T-cell (primary cell): Measurements from ENCODE around the gene C15orf39. TPM values are rescaled to one million over a fixed set of nuclear protein-coding genes. Genes with fewer than 3 reads are reported as not detected.

Experiments
- ATAC-seq, 4 experiments: fragments of 200-7000 bp in 3 of 4; fragments of 150-1000 bp in 1 of 4; cut with Tn5 transposase; replicated peaks in 1 of 4; 1 replicate in 3 of 4; 2 replicates in 1 of 4; pipeline ENCODE4 v1.10.0; 2021; ENCODE audit warnings: moderate library complexity in 3 of 4, mild to moderate bottlenecking in 2 of 4, moderate number of reproducible peaks in 1 of 4
- CTCF ChIA-PET, 2 donors: fragments of 300-600 bp; sonication (Branson Sonifier 250); formaldehyde crosslinking; loops; one replicate each; lab custom pipeline; 2022; ENCODE audit warnings: antibody characterized with exemption in 2 of 2; lab: Charles Lee
- POLR2A ChIA-PET, 2 donors: fragments of 300-600 bp; sonication (Branson Sonifier 250); formaldehyde crosslinking; loops; one replicate each; lab custom pipeline; 2022; ENCODE audit warnings: antibody characterized with exemption in 2 of 2; lab: Charles Lee
- DNase-seq, 35 experiments: peaks; one replicate each; pipeline versions ENCODE4 v3.0.0 to v3.0.0-alpha.2; 2013 to 2023
- H3K27ac ChIP-seq: one replicate; pipeline ENCODE4 v1.5.1; 2013; ENCODE audit warnings: low read length
- H3K27me3 ChIP-seq, 2 experiments: replicated peaks in 1 of 2; 1 replicate in 1 of 2; 2 replicates in 1 of 2; pipeline versions ENCODE4 v1.6.1 to v1.7.0; 2013; ENCODE audit warnings: low read length in 1 of 2, mixed read lengths in 1 of 2; ENCODE audit not compliant: control insufficient read depth in 2 of 2, insufficient read depth in 2 of 2; ENCODE audit errors: extremely low read depth in 1 of 2
- H3K36me3 ChIP-seq, 2 donors: 1 replicate in 1 of 2; 2 replicates in 1 of 2; pipeline versions ENCODE4 v1.6.1 to v1.7.0; 2013; ENCODE audit warnings: low read length in 1 of 2; ENCODE audit not compliant: control insufficient read depth in 2 of 2, insufficient read depth in 1 of 2; ENCODE audit errors: extremely low read depth in 1 of 2
- H3K4me1 ChIP-seq, 2 experiments: 1 replicate in 1 of 2; 2 replicates in 1 of 2; pipeline versions ENCODE4 v1.6.1 to v1.7.0; 2013; ENCODE audit warnings: low read length in 2 of 2, mixed read lengths in 1 of 2; ENCODE audit not compliant: insufficient read depth in 2 of 2, control insufficient read depth in 1 of 2; ENCODE audit errors: extremely low read depth in 1 of 2
- H3K4me3 ChIP-seq, 2 donors: 1 replicate in 1 of 2; 2 replicates in 1 of 2; pipeline versions ENCODE4 v1.5.1 to v1.7.0; 2013; ENCODE audit warnings: mild to moderate bottlenecking in 2 of 2, low read length in 1 of 2, moderate library complexity in 1 of 2; ENCODE audit not compliant: control insufficient read depth in 1 of 2; ENCODE audit errors: extremely low read depth in 1 of 2
- H3K9me3 ChIP-seq: 2 replicates; pipeline ENCODE4 v1.7.0; 2013
- H3K27ac Mint-ChIP-seq, 2 donors: one replicate each; pipeline ENCODE4 v1.8.0; 2020 to 2021; ENCODE audit warnings: mild to moderate bottlenecking in 2 of 2, mixed read lengths in 2 of 2
- H3K27me3 Mint-ChIP-seq, 2 donors: one replicate each; pipeline ENCODE4 v1.8.0; 2021 to 2022; ENCODE audit warnings: mixed read lengths in 2 of 2
- H3K36me3 Mint-ChIP-seq: one replicate; pipeline ENCODE4 v1.8.0; 2021; ENCODE audit warnings: mixed read lengths
- H3K4me1 Mint-ChIP-seq, 3 donors: one replicate each; pipeline ENCODE4 v1.8.0; 2020 to 2022; ENCODE audit warnings: mixed read lengths in 3 of 3, mild to moderate bottlenecking in 1 of 3
- H3K4me3 Mint-ChIP-seq, 3 donors: one replicate each; pipeline ENCODE4 v1.8.0; 2020 to 2022; ENCODE audit warnings: mild to moderate bottlenecking in 3 of 3, mixed read lengths in 3 of 3, moderate library complexity in 3 of 3
- H3K9me3 Mint-ChIP-seq, 3 donors: one replicate each; pipeline ENCODE4 v1.8.0; 2020 to 2022; ENCODE audit warnings: mixed read lengths in 3 of 3
- WGBS: methylation state at CpG from one replicate; pipeline ENCODE4 v1.1.5; 2013; ENCODE audit warnings: missing lambda C conversion rate; ENCODE audit not compliant: insufficient coverage; 5-methylcytosine and 5-hydroxymethylcytosine counted together
- total RNA-seq, 35 experiments: library from RNA in 6 of 35; stranded (reverse) in 6 of 35; fragments of 120-200 nt in 1 of 35; gene quantifications; one replicate each; pipeline versions ENCODE4 v1.2.1 to v1.2.4 and lab custom pipeline; 2013 to 2026

Gene C15orf39
- total RNA-seq, 5 donors from 2014 or later (not counting 1 experiment from before 2014, with no cell fraction given), result 25.2 to 40.3 (median 37.8) TPM

DNA sequence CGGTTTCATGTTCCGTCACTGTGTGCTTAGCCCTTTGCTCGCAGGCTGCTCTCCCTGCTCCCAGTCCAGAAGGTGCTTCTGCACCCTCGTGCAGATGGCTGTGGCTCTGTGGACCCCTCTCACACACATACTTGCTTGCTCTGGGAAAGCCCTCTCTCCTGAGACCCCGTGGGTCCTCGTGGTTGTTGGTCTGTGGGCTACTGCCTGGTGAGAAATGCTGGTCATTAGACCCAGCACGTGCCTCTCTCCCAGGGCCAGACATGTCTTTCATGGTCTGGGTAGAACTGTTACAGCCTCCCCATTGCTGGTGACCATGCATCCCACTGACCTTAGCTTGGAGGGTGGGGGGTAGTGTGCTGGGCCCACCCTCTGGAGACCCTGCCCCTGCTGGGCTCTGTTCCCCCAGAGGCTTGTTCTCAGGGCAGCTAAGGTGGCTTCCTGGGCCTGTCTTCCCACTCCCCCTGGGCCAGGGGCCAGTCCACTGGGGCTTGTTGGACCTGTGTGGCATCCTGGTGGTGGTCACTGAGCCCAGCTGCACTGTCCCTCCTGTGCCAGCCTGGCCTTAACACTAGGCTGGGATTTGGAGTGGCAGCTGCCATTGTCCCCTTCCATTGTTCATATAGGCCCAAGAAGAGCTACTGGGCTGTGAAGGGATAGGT lies 10.6 kb downstream of the C15orf39 start:
- H3K36me3 Mint-ChIP-seq, result peaks cover 21% of the 10 kb centered on the region
- no peaks in the 10 kb centered on the region for H3K9me3 Mint-ChIP-seq
- 100% methylated on average over 3 of the region's 7 CpGs for WGBS
- H3K4me3 Mint-ChIP-seq, result no peak overlapping the region
- H3K4me1 Mint-ChIP-seq, result peaks cover 18 to 26% (median 22%) of the 10 kb centered on the region in 3 donors
- Histone ChIP-seq H3K4me3 (no peak overlapping the region), H3K36me3 (peaks cover 41 to 55% of the 10 kb centered on the region in 2 donors), H3K27me3 (peaks cover 0 to 2% of the 10 kb centered on the region in 2 experiments), H3K27ac (no peak overlapping the region), H3K4me1 (peaks cover 0 to 20% of the 10 kb centered on the region in 2 experiments), H3K9me3 (no peaks in the 10 kb centered on the region)
- no peak for DNase-seq
- no peak overlapping the region for H3K27ac Mint-ChIP-seq
- ChIA-PET POLR2A (interaction anchor here in 1 of 2 donors (0.5 kb wide), 1 partner anchor 392 kb away, joined by 5 read pairs; no protein-coding TSS in a partner anchor), CTCF (no interaction called here)
- ATAC-seq, result no peak
- no peaks in the 10 kb centered on the region for H3K27me3 Mint-ChIP-seq

DNA sequence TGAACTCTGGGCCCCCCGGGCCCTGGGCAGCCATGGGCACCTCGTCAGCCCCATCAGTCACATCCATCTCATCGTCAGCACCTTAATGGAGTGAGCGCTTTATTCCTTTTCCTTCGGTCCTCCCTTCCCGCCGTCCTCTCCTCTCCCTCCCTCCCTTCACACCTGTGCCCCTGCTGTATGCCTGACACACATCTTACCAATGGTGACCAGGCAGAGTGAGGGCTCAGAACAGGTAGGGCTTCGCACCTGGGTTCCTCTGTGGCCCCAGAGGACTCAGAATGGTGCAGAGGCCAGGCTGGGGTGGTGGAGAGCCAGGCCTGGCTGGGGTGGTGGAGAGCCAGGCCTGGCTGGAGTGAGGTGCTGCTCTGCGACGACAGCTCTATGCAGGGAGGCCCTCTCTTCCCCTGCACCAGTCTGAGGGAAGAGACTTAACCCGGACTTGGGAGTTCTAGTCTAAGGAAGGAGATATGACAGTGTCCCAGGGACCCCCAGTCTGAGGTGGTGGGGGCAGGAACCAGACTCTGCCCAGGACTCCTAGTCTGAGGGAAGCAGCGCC lies 11.6 kb downstream of the C15orf39 start:
- Mint-ChIP-seq H3K27me3 (no peaks in the 10 kb centered on the region), H3K27ac (no peak overlapping the region), H3K36me3 (peaks cover 21% of the 10 kb centered on the region), H3K4me1 (peaks cover 18 to 21% (median 20%) of the 10 kb centered on the region in 3 donors), H3K9me3 (no peaks in the 10 kb centered on the region), H3K4me3 (no peak overlapping the region)
- peaks cover 0 to 20% of the 10 kb centered on the region in 2 experiments for H3K4me1 ChIP-seq
- ATAC-seq, result no peak
- no peaks in the 10 kb centered on the region for H3K9me3 ChIP-seq
- ChIA-PET CTCF (no interaction called here), POLR2A (no interaction called here)
- H3K36me3 ChIP-seq, result peaks cover 32 to 46% of the 10 kb centered on the region in 2 donors
- H3K4me3 ChIP-seq, result no peak overlapping the region
- no peak overlapping the region for H3K27ac ChIP-seq
- WGBS, result 95% methylated on average over 8 of the region's 12 CpGs
- DNase-seq, result no peak
- no peaks in the 10 kb centered on the region for H3K27me3 ChIP-seq

DNA sequence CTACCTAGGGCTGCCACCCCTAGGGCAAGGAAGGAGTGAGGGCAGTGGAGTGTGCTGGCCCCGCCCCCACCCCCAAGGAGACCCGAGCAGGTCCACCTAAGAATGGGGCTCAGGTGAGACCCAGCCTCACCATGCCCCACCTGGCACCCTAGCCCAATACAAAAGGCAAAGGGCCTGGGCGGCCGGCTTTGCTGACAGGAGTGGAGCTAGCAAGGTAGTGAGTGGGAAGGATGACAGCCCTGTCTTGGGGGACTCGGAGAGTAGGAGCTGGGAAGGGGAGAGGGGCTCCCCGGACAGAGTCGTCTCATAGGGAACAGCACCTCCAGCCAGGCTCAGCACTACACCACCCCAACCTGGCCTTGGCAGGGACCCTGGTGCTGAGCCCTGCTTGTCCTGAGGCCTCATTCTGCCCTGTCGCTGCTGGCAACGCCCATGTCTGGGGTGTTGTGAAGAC lies 12.1 kb downstream of the C15orf39 start:
- no peak overlapping the region for H3K27ac Mint-ChIP-seq
- POLR2A ChIA-PET, result no interaction called here
- CTCF ChIA-PET, result no interaction called here

DNA sequence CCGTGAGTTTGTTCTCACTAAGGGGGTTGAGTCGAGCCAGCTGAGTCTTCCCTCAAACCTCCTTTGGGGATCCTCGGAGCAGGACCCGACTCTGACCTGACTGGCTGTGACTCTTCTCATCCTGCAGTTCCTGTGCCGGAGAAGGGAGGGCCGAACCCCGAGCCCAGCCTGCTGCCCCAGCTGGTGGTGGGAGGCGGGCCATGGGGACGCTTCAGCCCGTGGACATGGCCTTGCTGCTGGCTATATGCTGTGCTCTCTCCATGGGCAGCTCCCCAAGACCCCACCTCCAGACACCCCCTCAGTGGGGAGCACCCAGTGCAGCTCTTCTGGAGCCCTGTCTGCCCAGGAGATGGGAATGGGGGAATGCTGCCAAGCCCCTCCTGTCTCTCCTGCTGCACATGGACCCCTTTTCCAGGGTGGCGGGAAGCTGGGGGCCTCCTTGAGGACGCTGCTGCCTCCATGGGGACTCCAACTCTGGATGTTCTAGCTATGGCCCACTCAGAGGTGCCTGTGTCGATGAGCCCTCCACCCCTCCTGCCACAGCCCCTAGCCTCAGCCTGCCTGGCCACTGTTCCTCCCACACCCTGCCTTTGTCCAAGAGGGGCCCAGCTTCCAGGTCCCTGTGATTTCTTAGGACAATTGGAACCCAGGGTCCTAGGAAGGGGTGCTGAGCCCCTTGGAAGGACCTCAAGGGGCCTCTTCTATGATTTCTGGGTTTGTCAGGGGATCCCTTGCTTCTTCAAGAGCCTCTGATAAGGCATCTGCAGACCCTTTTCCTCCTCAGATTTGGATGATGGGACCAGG lies 12.8 kb downstream of the C15orf39 start:
- WGBS, result 85% methylated on average over 9 of the region's 13 CpGs
- H3K27me3 Mint-ChIP-seq, result no peaks in the 10 kb centered on the region
- DNase-seq (no peak), ATAC-seq (no peak)
- H3K4me3 Mint-ChIP-seq, result no peak overlapping the region
- H3K9me3 Mint-ChIP-seq, result no peaks in the 10 kb centered on the region
- ChIA-PET POLR2A (interaction anchor here in 1 of 2 donors (0.5 kb wide), 1 partner anchor 869 kb away, joined by 4 read pairs; no protein-coding TSS in a partner anchor), CTCF (no interaction called here)
- no peak overlapping the region for H3K4me3 ChIP-seq
- H3K4me1 ChIP-seq, result peaks cover 0 to 18% of the 10 kb centered on the region in 2 experiments
- H3K4me1 Mint-ChIP-seq, result peaks cover 11 to 14% (median 14%) of the 10 kb centered on the region in 3 donors
- H3K27ac ChIP-seq, result no peak overlapping the region
- H3K36me3 Mint-ChIP-seq, result peaks cover 15% of the 10 kb centered on the region
- H3K36me3 ChIP-seq, result peaks cover 29 to 35% of the 10 kb centered on the region in 2 donors
- no peaks in the 10 kb centered on the region for H3K27me3 ChIP-seq
- no peaks in the 10 kb centered on the region for H3K9me3 ChIP-seq
- H3K27ac Mint-ChIP-seq, result no peak overlapping the region

More for the DNA sequence above, 12.1 kb downstream of the C15orf39 start:
- H3K4me1 ChIP-seq, result peaks cover 0 to 20% of the 10 kb centered on the region in 2 experiments
- no peaks in the 10 kb centered on the region for H3K9me3 ChIP-seq
- Mint-ChIP-seq H3K27me3 (no peaks in the 10 kb centered on the region), H3K4me3 (no peak overlapping the region), H3K4me1 (peaks cover 18 to 21% (median 20%) of the 10 kb centered on the region in 3 donors), H3K9me3 (no peaks in the 10 kb centered on the region), H3K36me3 (peaks cover 21% of the 10 kb centered on the region)
- H3K27ac ChIP-seq, result no peak overlapping the region
- 90% methylated on average over 2 of the region's 9 CpGs for WGBS
- no peaks in the 10 kb centered on the region for H3K27me3 ChIP-seq
- DNase-seq (no peak), ATAC-seq (no peak)
- peaks cover 29 to 41% of the 10 kb centered on the region in 2 donors for H3K36me3 ChIP-seq
- H3K4me3 ChIP-seq, result no peak overlapping the region

DNA sequence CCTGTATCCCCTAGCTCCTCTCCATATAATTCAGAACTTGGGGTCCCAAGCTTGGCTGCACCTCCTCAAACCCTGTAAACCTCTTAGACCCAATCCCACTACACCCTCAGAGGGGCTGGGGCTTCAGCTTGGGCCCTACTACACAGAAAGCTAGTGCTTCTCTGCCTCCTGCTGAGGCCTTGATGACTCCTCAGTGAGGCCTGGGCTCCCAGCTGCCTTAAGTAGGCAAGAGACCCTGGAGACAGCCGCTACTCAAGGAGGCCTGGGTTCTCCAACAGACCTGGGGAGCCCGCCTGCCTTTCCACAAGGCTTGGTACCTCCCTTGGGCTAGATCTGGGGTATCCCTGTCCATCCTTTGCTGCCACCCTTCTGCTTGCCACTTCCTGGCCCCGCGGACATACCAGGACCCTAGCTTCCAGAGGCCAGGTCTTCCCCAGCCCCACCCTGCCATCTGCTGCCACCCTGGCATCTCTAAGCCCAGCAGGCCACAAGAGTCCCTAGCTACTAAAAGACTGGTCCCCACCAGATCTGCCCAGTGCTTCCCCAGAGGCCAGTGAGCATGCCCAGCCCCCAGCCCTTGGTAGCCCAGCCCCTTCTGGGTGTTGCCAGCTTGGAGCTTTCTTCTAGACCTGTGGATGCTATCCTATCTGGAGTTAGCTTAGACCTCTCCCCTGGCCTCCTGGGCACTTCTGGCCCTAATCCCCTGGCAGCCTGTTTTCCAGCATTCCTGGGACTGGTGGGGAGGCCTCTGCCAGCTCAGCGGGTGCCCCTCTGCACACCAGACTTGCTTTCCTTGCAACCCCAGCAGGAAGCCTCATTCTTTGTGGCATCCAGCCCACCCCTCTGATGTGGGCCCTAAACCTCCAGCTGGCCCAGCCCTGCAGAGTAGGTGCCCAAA lies 13.7 kb downstream of the C15orf39 start:
- Mint-ChIP-seq H3K36me3 (peaks cover 12% of the 10 kb centered on the region), H3K27me3 (no peaks in the 10 kb centered on the region), H3K4me1 (peaks cover 2 to 7% (median 6%) of the 10 kb centered on the region in 3 donors), H3K4me3 (no peak overlapping the region), H3K9me3 (no peaks in the 10 kb centered on the region), H3K27ac (peak overlapping the region in 1 of 2 donors; percentile 16)
- CTCF ChIA-PET, result interaction anchor here in 1 of 2 donors (1.3 kb wide), 1 partner anchor 11 kb away, joined by 3 read pairs; no protein-coding TSS in a partner anchor
- no peak overlapping the region for H3K4me3 ChIP-seq
- no peak for ATAC-seq
- H3K36me3 ChIP-seq, result peaks cover 26 to 28% of the 10 kb centered on the region in 2 donors
- H3K9me3 ChIP-seq, result no peaks in the 10 kb centered on the region
- 87% methylated on average over 5 of the region's 5 CpGs for WGBS
- POLR2A ChIA-PET, result interaction anchor here (0.5 to 0.7 kb wide), 3 partner anchors 11 to 869 kb away, joined by 3 to 4 read pairs (median 3); no protein-coding TSS in a partner anchor
- no peak for DNase-seq
- H3K4me1 ChIP-seq, result peaks cover 0 to 10% of the 10 kb centered on the region in 2 experiments
- no peak overlapping the region for H3K27ac ChIP-seq
- H3K27me3 ChIP-seq, result no peaks in the 10 kb centered on the region
